Measurements from ENCODE around the gene TMEM207.

The TMEM207 gene

DNA sequence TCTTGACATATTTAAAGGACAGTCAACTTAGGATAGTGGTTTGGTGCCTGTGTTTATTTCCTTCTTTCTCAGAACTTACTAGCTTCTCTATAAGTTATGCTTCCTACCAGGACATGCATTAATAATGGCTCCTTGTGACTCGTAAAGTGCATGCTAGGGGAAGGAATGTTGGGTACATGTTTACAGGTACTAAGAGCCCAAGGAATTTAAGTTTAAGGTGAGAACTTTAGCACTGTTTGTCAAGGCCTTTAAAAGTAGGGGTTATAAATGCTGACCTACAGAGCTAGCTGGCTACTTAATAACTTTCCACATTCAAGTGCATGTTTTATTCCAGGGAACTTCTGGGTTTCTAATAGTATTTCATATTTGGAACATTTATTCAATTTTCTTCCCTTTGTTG, at the start of gene TMEM207:
TSS of gene TMEM207 (minus strand) at position 101 of the 400 bp plus-strand sequence. CDS start at position 9, 92 bp downstream.
- H3K27me3 ChIP-seq (ENCODE audit: insufficient read depth, low read length): no peaks in the 10 kb centered on the region
- no peak within 1 kb of the TSS for H3K4me3 ChIP-seq (ENCODE audit: low read depth, low read length)
- no peak within 1 kb of the TSS for H3K27ac ChIP-seq (ENCODE audit: low read depth, low read length)
- no peaks in the 10 kb centered on the region for H3K79me2 ChIP-seq (ENCODE audit: control insufficient read depth, insufficient read depth, low read length, unreplicated experiment)
- H2AFZ ChIP-seq (ENCODE audit: low read length, unreplicated experiment): peak within 1 kb of the TSS; percentile 17
- no peaks in the 10 kb centered on the region for H3K36me3 ChIP-seq (ENCODE audit: insufficient read depth, low read length)
- no peaks in the 10 kb centered on the region for H3K4me1 ChIP-seq (ENCODE audit: control insufficient read depth, insufficient read depth, low read length, unreplicated experiment)

DNA sequence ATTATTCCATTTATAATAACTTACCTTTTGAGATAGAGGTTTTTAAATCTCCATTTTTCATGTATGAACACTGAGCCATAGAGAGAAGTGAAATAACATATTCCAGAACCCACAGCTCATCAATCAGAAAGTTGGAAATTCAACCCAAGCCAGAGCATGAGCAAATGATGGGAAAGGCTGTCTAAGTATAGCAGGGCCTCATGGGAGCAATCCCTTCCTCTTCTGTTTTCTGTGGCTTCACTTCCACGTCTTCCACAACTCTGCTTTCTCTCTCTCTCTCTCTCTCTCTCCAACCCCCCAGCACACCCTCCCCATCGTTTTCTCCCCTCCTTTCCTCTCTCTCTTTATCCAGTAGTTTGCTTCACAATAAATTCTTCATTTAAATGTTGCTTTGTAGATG, 49.4 kb upstream of the TMEM207 start:
- Histone ChIP-seq H3K27me3 (ENCODE audit: insufficient read depth, low read length) (no peaks in the 10 kb centered on the region), H2AFZ (ENCODE audit: low read length, unreplicated experiment) (peak overlapping the region; percentile 5), H3K79me2 (ENCODE audit: control insufficient read depth, insufficient read depth, low read length, unreplicated experiment) (no peaks in the 10 kb centered on the region), H3K36me3 (ENCODE audit: insufficient read depth, low read length) (no peaks in the 10 kb centered on the region), H3K4me3 (ENCODE audit: low read depth, low read length) (no peak overlapping the region), H3K4me1 (ENCODE audit: control insufficient read depth, insufficient read depth, low read length, unreplicated experiment) (peaks cover 25% of the 10 kb centered on the region), H3K27ac (ENCODE audit: low read depth, low read length) (no peak overlapping the region)

DNA sequence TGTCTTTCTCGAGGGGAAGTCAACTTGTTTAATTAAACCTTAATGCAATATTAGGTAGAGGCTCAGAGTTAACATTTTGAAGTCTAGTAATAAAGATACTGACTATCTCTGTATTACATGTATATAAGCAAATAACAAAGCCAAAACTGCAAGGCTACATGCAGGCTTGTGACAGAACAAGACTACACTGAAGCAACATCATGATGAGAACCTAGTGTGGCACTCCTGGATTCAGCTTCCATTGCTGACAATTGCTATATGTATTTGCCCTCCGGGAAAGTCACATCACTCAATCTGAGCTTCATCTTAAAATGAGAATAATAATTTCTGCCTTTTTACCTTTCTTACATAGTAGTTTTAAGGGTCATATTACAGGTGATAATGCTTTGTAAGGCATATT, 48.6 kb upstream of the TMEM207 start:
- H3K4me3 ChIP-seq (ENCODE audit: low read depth, low read length): no peak overlapping the region
- H3K36me3 ChIP-seq (ENCODE audit: insufficient read depth, low read length): no peaks in the 10 kb centered on the region

DNA sequence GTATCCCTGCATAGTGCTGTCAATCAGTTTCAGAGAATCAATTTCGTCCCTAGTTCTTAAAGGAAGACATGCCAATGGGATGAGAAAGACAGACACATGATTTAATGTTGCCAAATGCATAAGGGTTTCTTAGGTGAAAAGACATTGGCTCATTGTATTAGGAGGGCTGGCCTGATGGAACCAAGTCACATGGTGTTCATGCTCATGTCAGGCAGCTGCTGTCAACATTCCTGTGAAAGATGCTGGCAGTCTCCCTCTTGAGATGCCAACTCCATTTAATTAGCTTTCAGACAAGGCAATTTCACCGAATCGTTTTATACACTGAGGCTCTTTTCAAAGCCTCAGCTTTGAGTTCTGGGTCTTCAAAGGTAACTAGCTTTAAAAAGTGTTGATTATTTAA, 48.1 kb upstream of the TMEM207 start:
- Histone ChIP-seq H3K27ac (ENCODE audit: low read depth, low read length) (no peak overlapping the region), H2AFZ (ENCODE audit: low read length, unreplicated experiment) (no peak overlapping the region), H3K27me3 (ENCODE audit: insufficient read depth, low read length) (no peaks in the 10 kb centered on the region), H3K4me3 (ENCODE audit: low read depth, low read length) (no peak overlapping the region), H3K36me3 (ENCODE audit: insufficient read depth, low read length) (no peaks in the 10 kb centered on the region), H3K4me1 (ENCODE audit: control insufficient read depth, insufficient read depth, low read length, unreplicated experiment) (peaks cover 25% of the 10 kb centered on the region), H3K79me2 (ENCODE audit: control insufficient read depth, insufficient read depth, low read length, unreplicated experiment) (no peaks in the 10 kb centered on the region)

More for the DNA sequence above, 48.6 kb upstream of the TMEM207 start:
- H3K27me3 ChIP-seq (ENCODE audit: insufficient read depth, low read length): no peaks in the 10 kb centered on the region
- H2AFZ ChIP-seq (ENCODE audit: low read length, unreplicated experiment): no peak overlapping the region
- H3K79me2 ChIP-seq (ENCODE audit: control insufficient read depth, insufficient read depth, low read length, unreplicated experiment): no peaks in the 10 kb centered on the region
- peaks cover 25% of the 10 kb centered on the region for H3K4me1 ChIP-seq (ENCODE audit: control insufficient read depth, insufficient read depth, low read length, unreplicated experiment)
- H3K27ac ChIP-seq (ENCODE audit: low read depth, low read length): no peak overlapping the region

DNA sequence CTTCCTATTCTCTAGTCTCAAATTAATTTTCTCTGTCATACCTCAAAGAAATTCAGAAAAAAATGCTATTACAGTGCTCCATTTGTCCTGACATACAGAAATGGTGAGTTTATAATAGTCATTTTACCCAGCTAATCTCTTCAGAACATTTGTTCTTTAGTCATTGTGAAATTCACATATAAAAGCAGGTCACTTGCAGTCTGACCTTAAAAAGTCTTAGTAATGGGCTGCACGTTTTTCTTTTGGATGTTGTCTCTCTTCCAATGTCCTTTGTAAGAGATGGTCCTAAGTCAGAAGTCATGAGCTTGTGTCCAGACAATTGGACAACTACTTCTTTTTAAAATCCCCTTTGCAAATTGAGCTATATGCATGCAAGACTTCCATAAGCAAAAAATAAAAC, 47.2 kb upstream of the TMEM207 start:
- Histone ChIP-seq H3K4me3 (ENCODE audit: low read depth, low read length) (no peak overlapping the region), H3K4me1 (ENCODE audit: control insufficient read depth, insufficient read depth, low read length, unreplicated experiment) (peaks cover 25% of the 10 kb centered on the region), H3K27me3 (ENCODE audit: insufficient read depth, low read length) (no peaks in the 10 kb centered on the region), H3K27ac (ENCODE audit: low read depth, low read length) (no peak overlapping the region), H3K79me2 (ENCODE audit: control insufficient read depth, insufficient read depth, low read length, unreplicated experiment) (no peaks in the 10 kb centered on the region), H2AFZ (ENCODE audit: low read length, unreplicated experiment) (no peak overlapping the region), H3K36me3 (ENCODE audit: insufficient read depth, low read length) (no peaks in the 10 kb centered on the region)

DNA sequence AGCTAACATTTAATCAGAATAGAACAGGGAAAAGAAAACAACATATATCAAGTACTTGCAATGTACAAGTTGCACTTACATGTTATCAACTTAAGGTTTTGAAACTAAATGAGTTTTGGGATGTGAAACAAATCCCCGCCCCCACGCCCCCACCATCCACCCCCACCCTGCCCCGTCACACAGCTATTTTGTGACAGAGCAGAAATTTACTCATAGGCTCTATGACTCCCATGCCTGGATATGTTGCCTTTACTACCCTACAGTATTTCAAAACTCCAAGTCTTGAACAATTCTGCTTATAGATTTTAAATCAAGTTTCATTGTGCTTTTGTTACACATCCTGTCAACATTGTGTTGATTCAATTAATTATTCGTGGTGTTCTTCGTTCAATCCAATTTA, 46.1 kb upstream of the TMEM207 start:
- Histone ChIP-seq H3K79me2 (ENCODE audit: control insufficient read depth, insufficient read depth, low read length, unreplicated experiment) (no peaks in the 10 kb centered on the region), H2AFZ (ENCODE audit: low read length, unreplicated experiment) (peak overlapping the region; percentile 65), H3K27ac (ENCODE audit: low read depth, low read length) (peak overlapping the region; percentile 35), H3K27me3 (ENCODE audit: insufficient read depth, low read length) (no peaks in the 10 kb centered on the region), H3K36me3 (ENCODE audit: insufficient read depth, low read length) (no peaks in the 10 kb centered on the region), H3K4me3 (ENCODE audit: low read depth, low read length) (no peak overlapping the region), H3K4me1 (ENCODE audit: control insufficient read depth, insufficient read depth, low read length, unreplicated experiment) (peaks cover 25% of the 10 kb centered on the region)

DNA sequence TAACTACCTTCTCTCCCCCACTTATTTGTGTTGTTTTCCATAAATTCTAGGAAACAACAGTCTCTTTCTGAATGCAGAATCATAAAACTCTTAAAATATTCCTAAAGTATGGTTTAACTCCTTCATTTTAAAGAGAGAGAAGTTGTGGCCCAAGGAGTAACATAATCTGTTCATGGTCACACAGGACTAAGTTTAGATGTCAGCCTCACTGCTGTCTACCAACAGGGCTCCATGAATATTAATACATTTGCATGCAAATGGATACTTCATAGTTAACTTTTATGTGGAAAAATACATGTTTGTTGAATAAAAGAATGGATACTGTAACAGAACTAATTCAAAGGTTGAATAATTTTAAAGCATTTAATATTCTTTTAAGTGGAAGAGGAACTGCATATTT, 45.7 kb upstream of the TMEM207 start:
- H2AFZ ChIP-seq (ENCODE audit: low read length, unreplicated experiment): peak overlapping the region; percentile 65
- no peaks in the 10 kb centered on the region for H3K79me2 ChIP-seq (ENCODE audit: control insufficient read depth, insufficient read depth, low read length, unreplicated experiment)
- H3K4me1 ChIP-seq (ENCODE audit: control insufficient read depth, insufficient read depth, low read length, unreplicated experiment): peaks cover 25% of the 10 kb centered on the region
- no peaks in the 10 kb centered on the region for H3K36me3 ChIP-seq (ENCODE audit: insufficient read depth, low read length)
- H3K27me3 ChIP-seq (ENCODE audit: insufficient read depth, low read length): no peaks in the 10 kb centered on the region
- no peak overlapping the region; the same call in 1 of the 2 replicates for H3K4me3 ChIP-seq (ENCODE audit: low read depth, low read length)
- peak overlapping the region; percentile 35 for H3K27ac ChIP-seq (ENCODE audit: low read depth, low read length)

DNA sequence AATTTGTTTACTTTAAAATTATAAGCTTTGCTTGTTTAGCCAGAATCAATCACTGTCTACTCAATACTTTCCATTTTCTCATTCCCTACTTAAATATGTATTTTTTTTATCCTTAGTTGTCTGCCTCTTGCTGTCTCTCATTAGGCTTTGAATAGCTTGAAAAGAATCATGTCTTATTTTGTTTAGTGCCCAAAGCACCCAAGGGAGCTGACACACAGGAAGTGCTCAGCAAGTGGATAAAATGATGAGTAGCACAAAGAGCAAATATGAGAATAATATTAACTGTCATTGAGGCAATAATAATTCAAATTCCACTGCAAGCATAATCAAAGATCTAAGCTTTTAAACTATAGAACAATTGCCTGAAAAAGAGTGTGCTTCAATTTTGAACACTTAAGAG, 45.2 kb upstream of the TMEM207 start:
- H3K27ac ChIP-seq (ENCODE audit: low read depth, low read length): peak overlapping the region; percentile 35; the same call in 1 of the 2 replicates
- H2AFZ ChIP-seq (ENCODE audit: low read length, unreplicated experiment): peak overlapping the region; percentile 65
- H3K79me2 ChIP-seq (ENCODE audit: control insufficient read depth, insufficient read depth, low read length, unreplicated experiment): no peaks in the 10 kb centered on the region
- no peak overlapping the region; the same call in 1 of the 2 replicates for H3K4me3 ChIP-seq (ENCODE audit: low read depth, low read length)
- peaks cover 25% of the 10 kb centered on the region for H3K4me1 ChIP-seq (ENCODE audit: control insufficient read depth, insufficient read depth, low read length, unreplicated experiment)
- no peaks in the 10 kb centered on the region for H3K27me3 ChIP-seq (ENCODE audit: insufficient read depth, low read length)
- no peaks in the 10 kb centered on the region for H3K36me3 ChIP-seq (ENCODE audit: insufficient read depth, low read length)

DNA sequence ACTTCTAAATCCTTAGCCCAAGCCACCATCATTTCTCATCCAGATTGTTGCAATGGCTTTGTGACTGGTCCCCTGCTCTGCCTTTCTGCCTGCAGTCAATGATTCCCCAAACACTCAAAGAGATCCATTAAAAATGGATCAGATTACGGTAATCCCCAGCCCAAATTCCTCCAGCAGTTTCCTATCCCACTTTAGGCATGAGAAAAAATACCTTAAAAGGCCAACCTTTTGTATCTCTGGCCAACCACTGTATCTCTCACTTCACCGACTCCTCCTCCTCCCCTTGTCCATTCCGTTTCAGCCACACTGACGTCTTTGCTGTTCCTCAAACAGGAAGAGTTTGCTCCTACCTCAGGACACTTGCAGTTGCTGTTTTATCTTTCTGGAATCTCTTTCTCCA, 43.3 kb upstream of the TMEM207 start:
- Histone ChIP-seq H2AFZ (ENCODE audit: low read length, unreplicated experiment) (no peak overlapping the region), H3K79me2 (ENCODE audit: control insufficient read depth, insufficient read depth, low read length, unreplicated experiment) (no peaks in the 10 kb centered on the region), H3K27ac (ENCODE audit: low read depth, low read length) (no peak overlapping the region), H3K27me3 (ENCODE audit: insufficient read depth, low read length) (no peaks in the 10 kb centered on the region), H3K4me3 (ENCODE audit: low read depth, low read length) (no peak overlapping the region), H3K36me3 (ENCODE audit: insufficient read depth, low read length) (no peaks in the 10 kb centered on the region), H3K4me1 (ENCODE audit: control insufficient read depth, insufficient read depth, low read length, unreplicated experiment) (peaks cover 25% of the 10 kb centered on the region)

DNA sequence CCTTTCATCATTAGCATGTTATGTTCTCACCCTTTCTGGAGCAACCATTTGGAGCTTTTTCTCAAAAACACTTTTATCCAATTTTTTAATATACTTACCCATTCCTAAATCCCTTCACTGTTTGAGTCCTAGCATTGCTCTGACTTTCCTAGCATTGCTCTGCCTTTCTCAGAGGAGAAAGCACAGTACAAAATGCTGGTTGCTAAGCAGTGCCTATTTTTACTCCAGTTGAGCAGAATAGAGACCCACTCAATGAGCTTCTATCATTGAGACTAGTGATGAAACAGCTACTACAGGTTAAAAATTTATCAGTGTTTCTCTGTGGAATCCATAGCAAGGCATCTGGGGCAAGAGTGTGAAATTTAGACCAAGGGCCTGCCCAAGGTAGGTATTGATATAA, 42.4 kb upstream of the TMEM207 start:
- Histone ChIP-seq H3K27ac (ENCODE audit: low read depth, low read length) (no peak overlapping the region), H3K27me3 (ENCODE audit: insufficient read depth, low read length) (no peaks in the 10 kb centered on the region)

DNA sequence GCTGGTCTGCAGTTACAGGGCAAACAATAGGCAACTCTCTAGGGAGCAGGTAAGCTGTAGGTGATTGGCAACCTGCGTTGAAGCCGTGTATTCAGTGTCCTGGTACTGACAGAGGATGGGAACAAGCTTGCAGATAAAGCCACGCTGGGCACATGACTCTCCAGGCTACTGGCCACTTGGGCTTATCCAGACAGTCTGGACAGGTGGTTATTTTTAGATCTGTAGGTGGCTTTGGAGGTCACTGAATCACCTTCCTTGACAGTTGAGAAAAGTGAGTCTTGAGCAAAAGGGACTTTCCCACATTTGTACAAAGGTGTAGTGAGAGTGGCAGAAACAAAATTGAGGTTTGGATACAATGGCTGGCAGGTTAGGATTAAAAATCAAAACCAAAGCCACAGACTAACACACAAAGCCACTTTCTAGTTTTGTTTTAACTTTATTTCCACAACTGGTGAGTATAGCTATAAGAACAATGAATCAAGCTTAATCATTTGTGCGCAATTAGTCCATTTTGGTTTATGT, 41.9 kb upstream of the TMEM207 start:
- Histone ChIP-seq H3K27me3 (ENCODE audit: insufficient read depth, low read length) (no peaks in the 10 kb centered on the region), H3K4me1 (ENCODE audit: control insufficient read depth, insufficient read depth, low read length, unreplicated experiment) (peaks cover 20% of the 10 kb centered on the region), H3K79me2 (ENCODE audit: control insufficient read depth, insufficient read depth, low read length, unreplicated experiment) (no peaks in the 10 kb centered on the region), H3K36me3 (ENCODE audit: insufficient read depth, low read length) (no peaks in the 10 kb centered on the region), H3K27ac (ENCODE audit: low read depth, low read length) (no peak overlapping the region), H3K4me3 (ENCODE audit: low read depth, low read length) (no peak overlapping the region), H2AFZ (ENCODE audit: low read length, unreplicated experiment) (no peak overlapping the region)

More for the DNA sequence above, 42.4 kb upstream of the TMEM207 start:
- no peaks in the 10 kb centered on the region for H3K79me2 ChIP-seq (ENCODE audit: control insufficient read depth, insufficient read depth, low read length, unreplicated experiment)
- H3K36me3 ChIP-seq (ENCODE audit: insufficient read depth, low read length): no peaks in the 10 kb centered on the region
- no peak overlapping the region for H3K4me3 ChIP-seq (ENCODE audit: low read depth, low read length)
- H3K4me1 ChIP-seq (ENCODE audit: control insufficient read depth, insufficient read depth, low read length, unreplicated experiment): peaks cover 25% of the 10 kb centered on the region
- no peak overlapping the region for H2AFZ ChIP-seq (ENCODE audit: low read length, unreplicated experiment)
